CD4-positive, alpha-beta T cell (primary cell): ENCODE data around the gene ZNF423. TPM values are rescaled to one million over a fixed set of nuclear protein-coding genes. Genes with fewer than 3 reads are reported as not detected.

ENCODE experiments used
- ATAC-seq: fragments of 200-7000 bp; cut with Tn5 transposase; one replicate; pipeline ENCODE4 v1.10.0; 2022; ENCODE audit warnings: mild to moderate bottlenecking; ENCODE audit not compliant: poor library complexity
- CTCF ChIA-PET: fragments of 350-600 bp; sonication (Branson Sonifier 250); formaldehyde crosslinking; loops from one replicate; lab custom pipeline; 2021; ENCODE audit warnings: antibody characterized with exemption, inconsistent platforms; lab: Charles Lee
- POLR2A ChIA-PET: fragments of 350-600 bp; sonication (Branson Sonifier 250); formaldehyde crosslinking; loops from one replicate; lab custom pipeline; 2021; ENCODE audit warnings: antibody characterized with exemption, inconsistent platforms; lab: Charles Lee
- DNase-seq, 14 experiments: peaks; one replicate each; pipeline ENCODE4 v3.0.0-alpha.2; 2013 to 2020; ENCODE audit warnings: mixed read lengths in 2 of 14
- H3K27ac ChIP-seq, 2 donors: one replicate each; pipeline versions ENCODE4 v1.5.1 to v1.7.0; 2013; ENCODE audit warnings: low read length in 2 of 2, low read depth in 1 of 2, mild to moderate bottlenecking in 1 of 2
- H3K27me3 ChIP-seq, 2 experiments: 1 replicate in 1 of 2; 2 replicates in 1 of 2; pipeline versions ENCODE4 v1.6.1 to v1.7.0; 2013; ENCODE audit warnings: low read length in 2 of 2, control low read depth in 1 of 2, mild to moderate bottlenecking in 1 of 2, moderate library complexity in 1 of 2; ENCODE audit not compliant: insufficient read depth in 2 of 2, control insufficient read depth in 1 of 2
- H3K36me3 ChIP-seq: one replicate; pipeline ENCODE4 v1.6.1; 2013; ENCODE audit warnings: low read length, control low read depth; ENCODE audit not compliant: insufficient read depth
- H3K4me1 ChIP-seq: one replicate; pipeline ENCODE4 v1.6.1; 2013; ENCODE audit warnings: low read length, control low read depth; ENCODE audit not compliant: insufficient read depth
- H3K4me3 ChIP-seq: one replicate; pipeline ENCODE4 v1.5.1; 2013; ENCODE audit warnings: mild to moderate bottlenecking, low read length, moderate library complexity
- H3K9me3 ChIP-seq, 2 experiments: 1 replicate in 1 of 2; 2 replicates in 1 of 2; pipeline versions ENCODE4 v1.6.1 to v1.7.0; 2013; ENCODE audit warnings: low read length in 2 of 2, mild to moderate bottlenecking in 2 of 2, control low read depth in 1 of 2, moderate library complexity in 1 of 2; ENCODE audit not compliant: control insufficient read depth in 1 of 2, insufficient read depth in 1 of 2
- H3K27ac Mint-ChIP-seq: one replicate; pipeline ENCODE4 v1.8.0; 2020; ENCODE audit warnings: mixed read lengths
- H3K27me3 Mint-ChIP-seq: one replicate; pipeline ENCODE4 v1.8.0; 2021; ENCODE audit warnings: mixed read lengths
- H3K36me3 Mint-ChIP-seq: one replicate; pipeline ENCODE4 v1.8.0; 2021; ENCODE audit warnings: low read depth, mixed read lengths
- H3K4me1 Mint-ChIP-seq: one replicate; pipeline ENCODE4 v1.8.0; 2021; ENCODE audit warnings: low read depth, mixed read lengths
- H3K4me3 Mint-ChIP-seq: one replicate; pipeline ENCODE4 v1.8.0; 2020; ENCODE audit warnings: mild to moderate bottlenecking, mixed read lengths
- H3K9me3 Mint-ChIP-seq: one replicate; pipeline ENCODE4 v1.8.0; 2020; ENCODE audit warnings: mixed read lengths
- intact Hi-C, 2 experiments: fragments of 100-400 bp; cut with DNase I in 1 of 2; cut with micrococcal nuclease in 1 of 2; formaldehyde crosslinking; loops; one replicate each; pipeline versions ENCODE4 v1.15.1 to v1.9.0; 2023 to 2025; cut with DNase I, micrococcal nuclease
- total RNA-seq, 174 experiments: library from RNA in 2 of 174; stranded (reverse) in 2 of 174; gene quantifications; one replicate each; pipeline ENCODE4 v1.2.3 and lab custom pipeline; 2021 to 2026
- TF ChIP-seq, protein P1 (sequence below): fragments of 200-600 bp; IDR thresholded peaks from one replicate; pipeline ENCODE4 v1.8.0; 2022; ENCODE audit warnings: antibody characterized with exemption, mild to moderate bottlenecking

Gene ZNF423
- total RNA-seq, 2 experiments from 2014 or later, result not detected

DNA sequence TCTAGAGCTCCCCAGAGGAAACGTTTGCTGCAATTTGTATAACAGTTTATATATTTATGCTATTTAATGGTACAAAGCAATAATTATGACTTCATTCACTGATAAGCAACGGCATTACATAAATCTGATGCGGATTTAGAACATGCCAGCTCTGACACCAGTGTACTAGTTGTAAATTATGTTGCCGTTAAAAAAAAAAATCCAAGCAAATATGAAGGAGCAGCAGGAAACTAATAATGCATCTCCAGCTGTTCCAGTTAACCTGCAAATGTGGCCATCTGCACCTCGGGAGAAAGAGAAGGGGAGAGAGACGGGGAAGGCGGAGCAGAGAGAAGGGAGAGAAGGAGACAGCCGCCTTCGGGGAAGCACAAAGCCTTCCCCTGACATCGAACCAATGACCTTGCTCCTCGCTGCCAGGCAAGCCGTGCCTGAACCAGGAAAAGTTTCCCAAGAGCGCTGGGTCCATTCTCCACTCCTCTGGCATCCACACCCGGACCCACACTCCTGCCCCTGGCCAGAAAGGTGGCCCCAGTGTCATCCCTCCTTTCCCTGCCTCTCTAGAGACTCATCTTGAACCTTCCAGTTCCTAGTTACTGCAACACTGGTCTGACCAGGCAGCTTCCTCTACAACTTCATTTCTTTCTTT, 307.5 kb downstream of the ZNF423 start:
- POLR2A ChIA-PET, result no interaction called here
- no peak overlapping the region for H3K27ac Mint-ChIP-seq
- H3K36me3 Mint-ChIP-seq, result no peaks in the 10 kb centered on the region
- no peaks in the 10 kb centered on the region for H3K27me3 Mint-ChIP-seq
- H3K4me1 Mint-ChIP-seq, result no peaks in the 10 kb centered on the region
- Histone ChIP-seq H3K27ac (no peak overlapping the region), H3K36me3 (no peaks in the 10 kb centered on the region), H3K4me3 (no peak overlapping the region), H3K4me1 (no peaks in the 10 kb centered on the region), H3K27me3 (no peaks in the 10 kb centered on the region), H3K9me3 (no peaks in the 10 kb centered on the region)
- TF ChIP-seq, protein P1, sequence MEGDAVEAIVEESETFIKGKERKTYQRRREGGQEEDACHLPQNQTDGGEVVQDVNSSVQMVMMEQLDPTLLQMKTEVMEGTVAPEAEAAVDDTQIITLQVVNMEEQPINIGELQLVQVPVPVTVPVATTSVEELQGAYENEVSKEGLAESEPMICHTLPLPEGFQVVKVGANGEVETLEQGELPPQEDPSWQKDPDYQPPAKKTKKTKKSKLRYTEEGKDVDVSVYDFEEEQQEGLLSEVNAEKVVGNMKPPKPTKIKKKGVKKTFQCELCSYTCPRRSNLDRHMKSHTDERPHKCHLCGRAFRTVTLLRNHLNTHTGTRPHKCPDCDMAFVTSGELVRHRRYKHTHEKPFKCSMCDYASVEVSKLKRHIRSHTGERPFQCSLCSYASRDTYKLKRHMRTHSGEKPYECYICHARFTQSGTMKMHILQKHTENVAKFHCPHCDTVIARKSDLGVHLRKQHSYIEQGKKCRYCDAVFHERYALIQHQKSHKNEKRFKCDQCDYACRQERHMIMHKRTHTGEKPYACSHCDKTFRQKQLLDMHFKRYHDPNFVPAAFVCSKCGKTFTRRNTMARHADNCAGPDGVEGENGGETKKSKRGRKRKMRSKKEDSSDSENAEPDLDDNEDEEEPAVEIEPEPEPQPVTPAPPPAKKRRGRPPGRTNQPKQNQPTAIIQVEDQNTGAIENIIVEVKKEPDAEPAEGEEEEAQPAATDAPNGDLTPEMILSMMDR, result no peak
- ATAC-seq (no peak), DNase-seq (no peak)
- no peak overlapping the region for H3K4me3 Mint-ChIP-seq
- no peaks in the 10 kb centered on the region for H3K9me3 Mint-ChIP-seq
- intact Hi-C loops, result no loop called here
- CTCF ChIA-PET, result no interaction called here

DNA sequence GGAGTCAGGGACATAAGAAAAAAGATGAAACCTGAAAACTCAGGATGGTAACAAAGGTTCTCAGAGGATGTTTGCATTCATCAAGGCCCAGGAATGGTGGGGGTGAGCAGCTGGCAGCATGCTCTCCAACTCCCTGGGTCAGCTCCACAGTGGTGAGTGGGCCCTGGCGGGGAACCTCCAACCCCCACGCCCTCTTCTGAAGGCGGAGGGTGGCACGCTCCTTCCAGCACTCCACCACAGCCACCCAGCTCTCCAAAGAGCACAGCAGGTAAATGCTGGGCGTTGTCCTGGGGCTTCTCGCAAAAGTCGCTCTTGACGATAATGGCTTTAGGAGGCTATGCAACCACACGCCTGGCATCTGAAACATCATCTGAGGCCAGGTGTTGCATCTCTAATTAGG, 308.5 kb downstream of the ZNF423 start:
- no peaks in the 10 kb centered on the region for H3K27me3 ChIP-seq
- intact Hi-C loops, result no loop called here
- ChIA-PET CTCF (no interaction called here), POLR2A (no interaction called here)
- no peak overlapping the region for H3K4me3 ChIP-seq
- TF ChIP-seq, protein P1, result no peak
- no peak overlapping the region for H3K27ac Mint-ChIP-seq
- no peaks in the 10 kb centered on the region for H3K27me3 Mint-ChIP-seq
- H3K36me3 ChIP-seq, result no peaks in the 10 kb centered on the region
- H3K36me3 Mint-ChIP-seq, result no peaks in the 10 kb centered on the region
- H3K4me1 Mint-ChIP-seq, result no peaks in the 10 kb centered on the region
- ATAC-seq (no peak), DNase-seq (no peak)
- no peaks in the 10 kb centered on the region for H3K9me3 ChIP-seq
- H3K9me3 Mint-ChIP-seq, result no peaks in the 10 kb centered on the region
- no peak overlapping the region for H3K27ac ChIP-seq
- no peaks in the 10 kb centered on the region for H3K4me1 ChIP-seq
- no peak overlapping the region for H3K4me3 Mint-ChIP-seq

DNA sequence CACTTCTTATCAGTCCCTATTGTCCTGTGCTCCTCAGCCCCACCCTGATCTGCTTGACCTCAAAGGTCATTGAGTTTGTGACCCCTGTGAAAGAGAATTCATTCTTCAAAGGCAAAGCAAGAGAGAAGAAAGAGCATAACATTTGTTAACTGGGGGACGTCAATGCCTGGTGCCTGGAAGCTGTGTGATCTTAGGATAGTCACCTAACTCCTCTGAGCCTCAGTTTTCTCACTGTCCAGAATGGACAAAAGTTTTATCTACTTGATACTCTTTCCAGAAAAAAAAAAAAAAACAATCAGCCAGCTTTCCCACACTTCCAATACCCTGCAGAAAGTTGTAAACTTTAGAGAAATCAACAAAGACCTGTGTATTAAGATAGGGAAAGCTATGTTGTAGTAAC, 309.2 kb downstream of the ZNF423 start:
- H3K4me3 Mint-ChIP-seq, result no peak overlapping the region
- H3K4me1 Mint-ChIP-seq, result no peaks in the 10 kb centered on the region
- H3K9me3 ChIP-seq, result peaks cover 0 to 4% of the 10 kb centered on the region in 2 experiments
- POLR2A ChIA-PET, result no interaction called here
- CTCF ChIA-PET, result no interaction called here
- no peak overlapping the region for H3K27ac Mint-ChIP-seq
- H3K27me3 Mint-ChIP-seq, result no peaks in the 10 kb centered on the region
- no peaks in the 10 kb centered on the region for H3K36me3 ChIP-seq
- TF ChIP-seq, protein P1, result no peak
- no peaks in the 10 kb centered on the region for H3K9me3 Mint-ChIP-seq
- H3K27ac ChIP-seq, result no peak overlapping the region
- no peaks in the 10 kb centered on the region for H3K36me3 Mint-ChIP-seq
- H3K4me1 ChIP-seq, result no peaks in the 10 kb centered on the region
- no peak for DNase-seq
- no peak for ATAC-seq
- no peak overlapping the region for H3K4me3 ChIP-seq
- intact Hi-C loops, result no loop called here
- no peaks in the 10 kb centered on the region for H3K27me3 ChIP-seq
